ENCODE data around the gene LRRC47.

LRRC47 gene

DNA sequence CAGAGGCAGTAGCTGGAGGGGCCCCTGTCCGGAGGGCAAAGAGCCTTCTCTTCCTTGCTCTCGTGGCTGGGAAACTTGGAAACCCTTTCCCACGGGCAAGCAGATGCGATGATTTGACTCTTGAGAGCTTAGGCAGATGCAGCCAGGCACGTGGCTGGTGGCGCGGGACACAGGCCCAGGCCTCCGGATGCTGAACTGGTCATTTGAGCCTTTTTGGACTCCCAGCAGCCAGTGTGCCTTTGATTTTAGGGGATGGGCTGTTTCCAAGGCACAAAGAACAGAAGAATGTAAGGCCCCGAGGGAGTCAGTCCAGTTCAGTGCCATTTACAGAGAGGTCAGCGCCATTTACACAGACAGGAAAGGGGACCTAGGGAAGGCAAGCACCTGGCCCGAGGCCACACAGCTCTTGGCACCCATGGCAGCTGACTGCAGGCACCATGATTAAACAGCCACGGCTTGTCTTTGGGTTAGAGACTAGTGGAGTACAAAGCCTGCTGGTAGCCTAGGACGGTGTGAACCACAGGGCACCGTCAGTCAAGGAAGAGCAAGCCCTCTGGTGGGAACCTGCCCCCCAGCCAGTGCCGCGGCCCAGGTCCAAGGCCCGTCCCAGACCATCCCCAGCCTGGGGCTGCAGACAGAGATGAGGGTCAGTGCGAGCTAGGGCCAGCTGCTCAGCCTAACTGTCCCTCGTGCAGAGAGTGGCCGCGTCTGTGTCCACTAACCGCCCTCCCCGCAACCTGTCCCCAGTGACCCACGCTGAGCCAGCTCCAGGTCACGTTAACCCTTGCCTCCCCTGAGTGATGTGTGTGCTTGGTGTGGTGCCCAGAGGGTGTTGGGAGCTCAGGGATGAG is 64.5 kb downstream of the LRRC47 start:
- FAIRE-seq: no peak

DNA sequence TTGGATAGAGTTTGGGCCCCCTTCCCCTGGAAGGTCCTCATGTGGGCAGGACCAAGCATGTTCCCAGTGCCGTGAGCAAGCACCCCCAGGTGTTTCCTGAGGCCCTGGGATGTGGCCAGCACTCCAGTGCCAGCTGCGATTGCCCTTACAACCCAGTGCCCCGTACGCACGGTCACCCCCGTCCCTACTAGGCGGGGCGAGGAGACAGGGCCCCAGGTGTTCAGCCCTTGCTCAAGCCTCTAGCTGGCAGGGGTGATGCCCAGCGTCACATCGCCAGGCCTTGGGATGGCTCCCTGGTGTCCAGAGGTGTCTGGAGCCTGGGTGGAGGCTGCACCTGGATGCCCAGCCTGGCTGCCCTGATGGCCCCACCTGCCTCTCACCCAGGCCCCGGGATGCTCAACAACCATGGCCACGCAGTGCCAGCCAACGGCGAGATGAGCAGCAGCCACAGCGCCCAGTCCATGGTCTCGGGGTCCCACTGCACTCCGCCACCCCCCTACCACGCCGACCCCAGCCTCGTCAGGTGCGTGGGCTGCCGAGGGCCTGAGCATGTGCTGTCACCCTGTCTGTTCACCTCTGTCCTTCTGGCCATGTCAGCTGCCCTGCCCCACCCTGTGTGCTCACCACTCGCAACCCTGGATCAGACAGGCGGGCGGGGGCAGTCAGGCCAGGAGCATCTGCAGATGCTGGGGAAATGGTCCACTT is 65.6 kb downstream of the LRRC47 start:
- no peak for FAIRE-seq

DNA sequence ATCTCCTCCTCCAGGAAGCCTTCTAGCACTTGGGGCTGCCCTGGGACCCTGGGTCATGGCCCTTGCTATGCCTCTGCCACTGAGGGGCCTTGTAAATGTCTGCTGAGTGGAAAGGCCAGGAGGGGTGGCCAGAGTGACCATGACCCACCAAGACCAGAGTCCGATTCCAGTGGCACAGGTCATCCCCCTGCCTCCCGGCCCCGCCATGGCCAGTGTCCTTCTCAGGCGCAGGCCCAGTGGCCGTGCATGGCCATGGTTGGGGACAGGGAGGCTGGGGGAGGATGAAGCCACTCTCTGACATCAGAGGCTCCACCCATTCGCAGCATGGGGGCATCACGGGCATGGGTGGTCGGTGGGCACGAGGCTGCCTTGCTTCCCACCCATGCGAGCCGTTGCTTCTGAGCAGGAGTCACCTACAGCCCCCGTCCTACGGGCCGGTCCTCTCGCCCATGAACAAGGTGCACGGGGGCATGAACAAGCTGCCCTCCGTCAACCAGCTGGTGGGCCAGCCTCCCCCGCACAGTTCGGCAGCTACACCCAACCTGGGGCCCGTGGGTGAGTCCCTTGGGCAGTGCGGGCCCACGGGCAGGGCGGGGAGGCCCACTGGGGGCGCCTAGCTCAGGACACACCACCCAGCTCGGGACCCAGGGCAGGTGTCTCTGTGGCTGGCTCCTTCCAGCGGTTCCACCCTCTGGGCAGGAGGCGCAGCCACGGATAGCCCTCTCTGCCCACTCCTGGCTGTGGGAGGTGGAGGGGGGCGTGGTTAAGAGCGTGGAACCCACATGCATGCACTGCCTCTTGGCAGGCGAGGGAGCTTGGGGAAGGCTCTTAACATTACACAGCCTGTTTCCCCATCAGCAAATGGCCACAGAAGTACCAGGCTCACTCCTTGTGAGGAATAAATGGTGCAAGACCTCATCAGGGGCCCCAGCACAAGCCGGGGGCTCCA is 66.4 kb downstream of the LRRC47 start:
- FAIRE-seq: no peak
